Stimulated activated naive CD8-positive, alpha-beta T cell treated with anti-CD3 and anti-CD28 coated beads, Interleukin-15, amount 100 ng/mL, for 72 hours (primary cell): ENCODE data around the gene SEMA4C.

Experiments used
- ATAC-seq: fragments of 150-1000 bp; cut with Tn5 transposase; 2 replicates; pipeline ENCODE4 v1.10.0; 2021; ENCODE audit warnings: mild to moderate bottlenecking, moderate library complexity
- DNase-seq, 2 donors: peaks; one replicate each; pipeline ENCODE4 v3.0.0; 2021 to 2022
- H3K27ac Mint-ChIP-seq, 2 donors: one replicate each; pipeline ENCODE4 v1.8.0; 2022; ENCODE audit warnings: mild to moderate bottlenecking in 2 of 2, mixed read lengths in 2 of 2, moderate library complexity in 2 of 2
- H3K27me3 Mint-ChIP-seq: one replicate; pipeline ENCODE4 v1.8.0; 2022; ENCODE audit warnings: mixed read lengths
- H3K4me1 Mint-ChIP-seq: one replicate; pipeline ENCODE4 v1.8.0; 2022; ENCODE audit warnings: mild to moderate bottlenecking, mixed read lengths
- H3K4me3 Mint-ChIP-seq, 2 donors: one replicate each; pipeline ENCODE4 v1.8.0; 2022; ENCODE audit warnings: mild to moderate bottlenecking in 2 of 2, mixed read lengths in 2 of 2, moderate library complexity in 1 of 2
- H3K9me3 Mint-ChIP-seq, 2 donors: one replicate each; pipeline ENCODE4 v1.8.0; 2022; ENCODE audit warnings: mixed read lengths in 2 of 2

The SEMA4C gene

DNA sequence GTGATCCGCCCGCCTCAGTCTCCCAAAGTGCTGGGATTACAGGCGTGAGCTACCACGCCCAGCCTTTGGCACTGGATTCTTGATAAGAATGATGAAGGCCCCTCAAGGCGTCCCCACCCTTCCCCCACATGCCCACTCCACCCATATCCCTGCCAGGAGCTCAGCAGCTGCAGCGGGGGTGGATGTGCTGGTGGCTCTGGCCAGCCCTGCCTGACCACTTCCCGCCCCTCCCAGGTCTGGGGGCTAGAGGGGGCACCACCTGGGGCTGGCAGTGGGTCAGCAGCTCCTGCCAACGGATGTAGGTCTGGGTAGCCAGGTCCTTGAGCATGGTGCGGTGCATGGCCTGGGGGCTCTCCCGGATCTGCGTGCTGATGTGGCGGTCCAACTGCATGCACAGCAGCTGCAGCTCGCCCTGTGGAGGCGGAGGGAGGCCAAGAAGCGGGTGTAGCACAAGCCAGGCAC, 7.8 kb upstream of the SEMA4C start:
- DNase-seq, result no peak
- no peaks in the 10 kb centered on the region for H3K27me3 Mint-ChIP-seq
- no peak for ATAC-seq
- H3K4me3 Mint-ChIP-seq, result no peak overlapping the region
- H3K4me1 Mint-ChIP-seq, result peaks cover 33% of the 10 kb centered on the region
- no peaks in the 10 kb centered on the region for H3K9me3 Mint-ChIP-seq
- H3K27ac Mint-ChIP-seq, result no peak overlapping the region

DNA sequence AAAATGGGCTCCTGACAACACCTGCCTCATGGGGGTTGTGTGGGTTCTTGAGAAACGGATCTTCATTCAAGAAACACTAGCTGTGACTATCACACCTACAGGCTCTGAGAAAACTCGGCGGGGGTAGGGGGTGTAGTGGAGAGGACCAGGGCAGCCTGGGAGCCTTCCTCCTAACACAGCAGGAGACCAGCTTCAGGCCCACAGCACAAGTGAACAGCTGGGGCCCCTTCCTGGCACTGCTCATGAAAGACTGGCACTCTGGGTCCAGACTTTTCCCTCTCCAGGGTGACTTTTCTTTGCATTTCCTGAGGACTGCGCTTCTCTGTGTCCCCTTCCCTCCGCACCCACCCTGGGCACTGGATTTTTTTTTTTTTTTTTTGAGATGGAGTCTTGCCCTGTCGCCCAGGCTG, 7.2 kb upstream of the SEMA4C start:
- no peak for DNase-seq
- H3K4me3 Mint-ChIP-seq, result no peak overlapping the region
- H3K27me3 Mint-ChIP-seq, result no peaks in the 10 kb centered on the region
- peaks cover 39% of the 10 kb centered on the region for H3K4me1 Mint-ChIP-seq
- H3K9me3 Mint-ChIP-seq, result no peaks in the 10 kb centered on the region
- ATAC-seq, result no peak
- H3K27ac Mint-ChIP-seq, result no peak overlapping the region

- Mint-ChIP-seq H3K27me3 (no peaks in the 10 kb centered on the region), H3K27ac (peak overlapping the region in 1 of 2 donors; percentile 75), H3K4me3 (no peak overlapping the region), H3K4me1 (peaks cover 40% of the 10 kb centered on the region), H3K9me3 (no peaks in the 10 kb centered on the region)
- no peak for ATAC-seq
- DNase-seq, result no peak
Observed at GRCh38 chr2:96876269-96877041, 6.6 kb upstream of the SEMA4C start.

- Mint-ChIP-seq H3K4me3 (no peak overlapping the region), H3K27me3 (peaks cover 5% of the 10 kb centered on the region), H3K27ac (no peak overlapping the region), H3K4me1 (peaks cover 44% of the 10 kb centered on the region), H3K9me3 (no peaks in the 10 kb centered on the region)
- DNase-seq, result no peak
- no peak for ATAC-seq
Observed at GRCh38 chr2:96875498-96876268, 5.8 kb upstream of the SEMA4C start.

GRCh38 chr2:96874198-96874831, 4.4 kb upstream of the SEMA4C start:
- DNase-seq, result no peak
- Mint-ChIP-seq H3K9me3 (no peaks in the 10 kb centered on the region), H3K4me1 (peaks cover 49% of the 10 kb centered on the region), H3K4me3 (peak overlapping the region; percentile 26 to 67), H3K27ac (no peak overlapping the region), H3K27me3 (peaks cover 10% of the 10 kb centered on the region)
- ATAC-seq, result peak; percentile 55

- Mint-ChIP-seq H3K4me3 (peak overlapping the region in 1 of 2 donors; percentile 29), H3K9me3 (no peaks in the 10 kb centered on the region), H3K27me3 (peaks cover 10% of the 10 kb centered on the region), H3K27ac (no peak overlapping the region), H3K4me1 (peaks cover 49% of the 10 kb centered on the region)
- ATAC-seq, result no peak
- DNase-seq, result no peak
Observed at GRCh38 chr2:96873651-96874096, 3.8 kb upstream of the SEMA4C start.

DNA sequence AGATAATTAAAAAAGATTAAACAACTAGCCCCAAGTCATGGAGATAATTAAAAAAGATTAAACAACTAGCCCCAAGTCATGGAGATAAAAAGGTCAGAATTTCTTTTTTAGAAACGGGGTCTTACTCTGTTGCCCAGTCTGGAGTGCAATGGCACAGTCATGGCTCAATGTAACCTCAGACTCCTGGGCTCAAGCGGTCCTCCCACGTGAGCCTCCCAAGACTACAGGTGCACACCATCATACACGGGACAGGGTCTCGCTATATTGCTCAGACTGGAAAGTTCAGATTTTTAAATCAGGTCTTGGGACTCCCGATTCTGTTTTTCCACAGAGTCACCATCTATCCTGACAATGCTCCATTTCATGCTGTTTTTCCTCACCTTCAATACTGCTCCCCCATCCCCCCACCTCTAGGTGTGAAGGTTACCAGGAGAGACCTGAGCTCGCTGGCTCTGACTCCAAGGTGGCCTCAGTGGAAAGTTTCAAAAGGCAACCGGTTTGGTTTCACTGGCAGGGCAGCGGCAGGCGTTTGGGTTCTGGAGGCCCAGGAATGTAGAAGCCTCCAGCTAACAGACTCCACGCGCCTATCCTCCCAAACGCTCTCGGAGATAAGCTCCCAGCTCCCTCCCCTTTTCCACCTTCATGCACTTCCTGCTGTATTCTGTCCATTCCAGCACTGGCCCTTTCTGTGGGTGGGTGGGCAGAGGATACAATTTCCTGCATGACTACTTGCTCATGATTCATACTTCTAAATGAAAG, 2.9 kb upstream of the SEMA4C start:
- Mint-ChIP-seq H3K27me3 (peaks cover 10% of the 10 kb centered on the region), H3K27ac (no peak overlapping the region), H3K4me1 (peaks cover 54% of the 10 kb centered on the region), H3K9me3 (no peaks in the 10 kb centered on the region), H3K4me3 (no peak overlapping the region)
- ATAC-seq (no peak), DNase-seq (no peak)

- peak overlapping the region in 1 of 2 donors; percentile 34 for H3K27ac Mint-ChIP-seq
- DNase-seq (peak; percentile 56 to 63), ATAC-seq (peak; percentile 56)
- H3K4me3 Mint-ChIP-seq, result peak overlapping the region; percentile 77 to 82
- peaks cover 10% of the 10 kb centered on the region for H3K27me3 Mint-ChIP-seq
- no peaks in the 10 kb centered on the region for H3K9me3 Mint-ChIP-seq
- peaks cover 69% of the 10 kb centered on the region for H3K4me1 Mint-ChIP-seq
Observed at GRCh38 chr2:96870626-96871255, 861 bp upstream of the SEMA4C start.

GRCh38 chr2:96869281-96869821, 529 bp downstream of the SEMA4C start:
- peak; percentile 21 for ATAC-seq
- H3K27me3 Mint-ChIP-seq, result peaks cover 10% of the 10 kb centered on the region
- H3K27ac Mint-ChIP-seq, result no peak overlapping the region
- peak overlapping the region; percentile 92 to 93 for H3K4me3 Mint-ChIP-seq
- H3K9me3 Mint-ChIP-seq, result no peaks in the 10 kb centered on the region
- DNase-seq, result no peak
- peaks cover 57% of the 10 kb centered on the region for H3K4me1 Mint-ChIP-seq

- Mint-ChIP-seq H3K27me3 (peaks cover 10% of the 10 kb centered on the region), H3K27ac (peak overlapping the region in 1 of 2 donors; percentile 92), H3K9me3 (no peaks in the 10 kb centered on the region), H3K4me3 (peak overlapping the region; percentile 92 to 93), H3K4me1 (peaks cover 51% of the 10 kb centered on the region)
- DNase-seq (peak; percentile 61 to 80), ATAC-seq (peak; percentile 69)
Observed at GRCh38 chr2:96868555-96869280, 1.2 kb downstream of the SEMA4C start.

- Mint-ChIP-seq H3K27me3 (peaks cover 10% of the 10 kb centered on the region), H3K4me1 (peaks cover 43% of the 10 kb centered on the region), H3K27ac (peak overlapping the region; percentile 38 to 92), H3K4me3 (peak overlapping the region; percentile 92 to 93), H3K9me3 (no peaks in the 10 kb centered on the region)
- peak; percentile 31 for ATAC-seq
- no peak for DNase-seq
Observed at GRCh38 chr2:96867756-96868554, 1.9 kb downstream of the SEMA4C start.

DNA sequence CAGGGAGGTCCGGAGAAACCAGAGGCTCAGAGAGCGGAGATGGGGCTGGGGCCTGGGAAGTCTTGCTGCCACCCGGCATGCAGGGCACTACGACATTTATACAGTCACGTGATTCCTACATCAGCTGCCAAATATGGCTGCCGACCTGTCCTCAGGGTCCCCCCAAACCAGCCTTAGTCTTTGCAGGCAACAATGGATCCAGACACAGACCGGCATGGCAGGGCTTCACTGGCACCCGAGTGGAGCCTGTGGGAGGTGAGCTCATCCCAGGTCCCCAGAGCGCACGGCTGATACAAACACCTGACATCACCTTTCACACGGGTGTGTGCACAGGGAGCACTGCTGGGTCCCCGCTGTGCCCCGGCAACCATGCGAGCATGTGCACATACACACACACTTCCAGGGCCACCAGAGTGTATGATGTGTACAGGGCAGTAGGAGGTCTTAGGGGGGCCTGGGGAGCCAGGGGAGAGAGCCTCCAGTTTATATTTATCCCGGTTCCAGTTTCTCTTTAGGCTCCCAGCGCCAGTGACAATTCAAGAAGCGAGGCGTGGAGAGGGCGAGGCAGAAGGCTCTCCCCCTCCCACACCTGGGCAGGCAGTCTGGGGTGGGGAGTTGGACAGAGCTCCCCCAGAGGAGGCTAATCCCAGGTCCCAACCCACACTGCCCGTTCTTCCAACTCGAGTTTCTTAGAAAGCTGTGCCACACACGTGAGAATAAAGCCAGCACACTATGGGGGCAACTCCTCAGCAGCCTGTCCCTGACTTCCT, 2.7 kb downstream of the SEMA4C start:
- Mint-ChIP-seq H3K27ac (peak overlapping the region; percentile 38 to 92), H3K27me3 (peaks cover 10% of the 10 kb centered on the region), H3K4me3 (peak overlapping the region; percentile 92 to 93), H3K9me3 (no peaks in the 10 kb centered on the region), H3K4me1 (peaks cover 36% of the 10 kb centered on the region)
- no peak for DNase-seq
- ATAC-seq, result no peak

- Mint-ChIP-seq H3K9me3 (no peaks in the 10 kb centered on the region), H3K4me3 (peak overlapping the region; percentile 59 to 92), H3K4me1 (peaks cover 34% of the 10 kb centered on the region), H3K27ac (no peak overlapping the region), H3K27me3 (peaks cover 10% of the 10 kb centered on the region)
- no peak for DNase-seq
- no peak for ATAC-seq
Observed at GRCh38 chr2:96866586-96866985, 3.3 kb downstream of the SEMA4C start.
